ENCODE measurements around the gene TRIM66. TPM values are rescaled to one million over a fixed set of nuclear protein-coding genes. Genes with fewer than 3 reads are reported as not detected.

Gene TRIM66
- total RNA-seq (2022; extraction: Qiagen RNA extraction): 1.7 to 2.4 TPM (median 1.9 TPM) in 5 replicates

GRCh38 chr11:8682303-8683114, at the start of gene TRIM66, which contains the start of gene RPL27A:
TRIM66 (minus strand) TSS chr11:8682665; CDS start chr11:8672274, 10,391 bp downstream.
RPL27A (plus strand) TSS chr11:8682792; CDS start chr11:8682814, 22 bp downstream.

GRCh38 chr11:8593935-8594909, 88.2 kb downstream of the TRIM66 start, which contains the start of gene STK33:
STK33 (minus strand) TSS chr11:8594228; CDS start chr11:8474905, 119,323 bp downstream.

Other genes starting within 250 kb of the TRIM66 start
- gene STK33, start 88.4 kb downstream of the TRIM66 start, total RNA-seq (2022; extraction: Qiagen RNA extraction): 3.9 to 5.8 TPM (median 4.2 TPM) in 5 replicates
- 2,523 to 2,789 TPM (median 2,628 TPM) in 5 replicates for gene RPL27A, start 127 bp upstream of the TRIM66 start, total RNA-seq (2022; extraction: Qiagen RNA extraction)
- 38.1 to 46.7 TPM (median 44.9 TPM) in 5 replicates for gene AKIP1, start 228.5 kb upstream of the TRIM66 start, total RNA-seq (2022; extraction: Qiagen RNA extraction)

Data from A549 treated with Mapracorat at 1 μM for 4 hours (cell line).